NB4 (cell line): ENCODE results near the gene EDEM1.

Source experiments
- CTCF ChIP-seq: IDR thresholded peaks from one replicate; pipeline ENCODE4 v1.5.1; 2012; ENCODE audit warnings: low read depth, low read length
- POLR2A ChIP-seq: IDR thresholded peaks from 2 replicates; pipeline ENCODE4 v1.6.1; 2011; ENCODE audit warnings: mild to moderate bottlenecking; ENCODE audit not compliant: insufficient read length; ENCODE audit errors: extremely low read depth

GRCh38 chr3:5218815-5219214 lies 31.3 kb downstream of the EDEM1 start:
- TF ChIP-seq POLR2A (no peak), CTCF (no peak)
